ENCODE measurements around the gene IFI44.
A peak's percentile ranks its signal among the peaks of the same experiment; 100 is the strongest.

The IFI44 gene, protein sequence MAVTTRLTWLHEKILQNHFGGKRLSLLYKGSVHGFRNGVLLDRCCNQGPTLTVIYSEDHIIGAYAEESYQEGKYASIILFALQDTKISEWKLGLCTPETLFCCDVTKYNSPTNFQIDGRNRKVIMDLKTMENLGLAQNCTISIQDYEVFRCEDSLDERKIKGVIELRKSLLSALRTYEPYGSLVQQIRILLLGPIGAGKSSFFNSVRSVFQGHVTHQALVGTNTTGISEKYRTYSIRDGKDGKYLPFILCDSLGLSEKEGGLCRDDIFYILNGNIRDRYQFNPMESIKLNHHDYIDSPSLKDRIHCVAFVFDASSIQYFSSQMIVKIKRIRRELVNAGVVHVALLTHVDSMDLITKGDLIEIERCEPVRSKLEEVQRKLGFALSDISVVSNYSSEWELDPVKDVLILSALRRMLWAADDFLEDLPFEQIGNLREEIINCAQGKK

DNA sequence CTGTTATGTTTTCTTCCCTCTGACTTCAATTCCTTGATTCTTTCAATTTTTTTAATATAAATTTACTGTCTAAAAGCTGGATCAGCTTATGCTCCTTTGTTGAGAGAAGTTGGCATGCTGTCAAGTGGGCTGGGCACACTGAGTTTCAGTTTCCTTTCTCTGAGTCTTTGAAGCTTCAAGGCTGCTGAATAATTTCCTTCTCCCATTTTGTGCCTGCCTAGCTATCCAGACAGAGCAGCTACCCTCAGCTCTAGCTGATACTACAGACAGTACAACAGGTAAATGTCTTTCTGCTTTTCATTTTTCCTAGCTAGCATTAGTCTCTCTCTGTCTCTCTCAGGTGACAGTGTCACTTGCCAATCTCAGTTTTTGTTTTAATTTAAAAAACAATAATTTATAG is at the start of gene IFI44:
Gene IFI44 (plus strand): TSS at position 204 of the 400 bp plus-strand sequence. CDS start 365 bp downstream, outside the sequence.
- peak; percentile 62 for DNase-seq (ENCODE audit: low spot score)
- FAIRE-seq: no peak

DNA sequence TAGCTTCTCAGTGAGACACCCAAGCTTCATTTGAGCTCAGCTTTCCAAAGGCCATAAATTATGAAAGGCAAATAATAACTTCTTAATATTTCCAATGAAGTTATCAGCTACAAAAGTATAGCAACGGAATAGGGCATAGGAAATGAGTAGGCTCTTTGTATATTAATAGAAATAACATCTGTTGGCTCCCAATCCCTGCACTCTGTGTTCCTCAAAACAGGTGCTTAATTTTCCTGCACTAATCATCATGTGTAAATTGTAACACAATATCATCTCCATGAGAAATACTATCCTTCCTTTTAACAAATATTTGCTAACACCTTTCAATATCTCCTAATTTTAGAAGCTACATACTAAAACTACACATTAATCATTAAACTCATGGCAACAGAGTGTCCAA is 48.6 kb upstream of the IFI44 start:
- DNase-seq (ENCODE audit: low spot score): no peak
- FAIRE-seq: no peak

DNA sequence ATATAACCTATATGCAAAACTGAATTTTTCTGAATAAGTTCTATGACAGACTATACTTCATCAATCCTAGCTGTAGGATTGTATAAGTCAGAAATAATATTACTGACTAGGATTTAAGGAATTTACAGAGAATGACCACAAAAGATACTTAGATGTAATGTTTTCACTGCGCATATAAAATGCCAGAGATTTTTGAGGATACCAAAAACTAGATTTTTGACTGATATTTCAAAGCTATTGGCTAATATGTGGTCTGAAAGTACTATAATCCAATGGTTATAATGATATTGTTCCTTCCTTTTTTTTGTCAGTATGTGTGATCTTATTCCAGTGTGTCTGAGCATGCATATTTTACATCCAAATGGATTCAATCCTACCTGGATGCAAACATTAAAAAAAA is 46.4 kb upstream of the IFI44 start:
- no peak for FAIRE-seq
- DNase-seq (ENCODE audit: low spot score): no peak

DNA sequence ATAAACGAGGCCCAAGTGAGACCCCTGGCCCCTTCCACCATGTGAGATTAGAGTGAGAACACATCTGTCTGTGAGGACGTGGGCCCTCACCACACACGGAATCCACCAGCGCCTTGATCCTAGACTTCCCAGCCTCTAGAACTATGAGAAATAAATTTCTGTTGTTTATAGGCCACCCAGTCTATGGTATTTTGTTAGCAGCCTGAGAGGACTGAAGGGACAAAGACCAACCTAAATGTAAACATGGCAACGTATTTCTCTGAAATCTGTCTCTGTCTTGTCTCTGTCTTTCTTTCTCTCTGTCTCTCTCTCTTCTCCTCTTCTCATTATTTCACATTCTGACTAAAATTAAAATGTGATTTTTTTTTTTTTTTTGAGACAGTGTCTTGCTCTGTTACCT is 45.0 kb upstream of the IFI44 start:
- no peak for FAIRE-seq
- DNase-seq (ENCODE audit: low spot score): no peak

DNA sequence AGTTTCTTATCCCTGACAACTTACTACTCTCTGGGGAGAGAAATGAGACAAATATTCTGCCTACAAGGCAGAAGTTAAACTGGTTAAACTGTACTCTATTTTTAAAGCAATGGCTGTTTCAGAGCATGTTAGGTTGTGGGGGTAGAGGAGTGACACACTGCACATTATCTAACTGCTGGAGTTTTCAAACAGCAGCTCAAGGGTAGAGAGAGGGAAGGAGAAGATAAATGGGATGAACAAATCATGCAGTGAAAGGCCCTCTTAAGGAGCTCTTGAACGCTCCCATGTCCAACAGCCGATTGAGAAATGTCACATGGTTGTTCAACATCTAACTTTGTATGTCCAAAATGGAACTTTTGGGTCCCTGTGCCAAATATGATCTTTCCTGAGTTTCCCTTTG is 43.4 kb upstream of the IFI44 start:
- FAIRE-seq: no peak
- no peak for DNase-seq (ENCODE audit: low spot score)

DNA sequence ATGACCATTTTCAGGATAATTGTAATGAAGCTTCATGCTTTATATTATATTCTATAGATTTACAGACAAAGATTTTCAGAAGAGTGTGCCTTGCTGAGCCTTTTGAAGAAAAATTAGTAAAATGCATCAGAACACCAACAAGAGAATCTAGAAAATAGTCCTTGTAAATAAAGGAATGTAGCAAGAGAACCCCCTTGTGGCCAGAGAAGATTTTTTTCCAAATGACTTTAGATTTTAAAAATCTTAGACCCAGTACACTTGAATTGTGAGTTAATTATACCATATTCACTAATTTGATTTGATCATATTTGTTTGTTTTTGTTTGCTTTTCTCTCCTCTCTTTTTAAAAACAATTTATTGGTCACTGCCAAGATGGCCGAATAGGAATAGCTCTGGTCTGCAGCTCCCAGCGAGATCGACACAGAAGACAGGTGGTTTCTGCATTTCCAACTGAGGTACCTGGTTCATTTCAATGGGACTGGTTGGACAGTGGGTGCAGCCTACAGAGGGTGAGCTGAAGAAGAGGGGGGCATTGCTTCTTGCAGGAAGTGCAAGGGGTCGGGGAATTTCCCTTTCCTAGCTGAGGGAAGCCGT is 42.2 kb upstream of the IFI44 start:
- no peak for DNase-seq (ENCODE audit: low spot score)
- no peak for FAIRE-seq

DNA sequence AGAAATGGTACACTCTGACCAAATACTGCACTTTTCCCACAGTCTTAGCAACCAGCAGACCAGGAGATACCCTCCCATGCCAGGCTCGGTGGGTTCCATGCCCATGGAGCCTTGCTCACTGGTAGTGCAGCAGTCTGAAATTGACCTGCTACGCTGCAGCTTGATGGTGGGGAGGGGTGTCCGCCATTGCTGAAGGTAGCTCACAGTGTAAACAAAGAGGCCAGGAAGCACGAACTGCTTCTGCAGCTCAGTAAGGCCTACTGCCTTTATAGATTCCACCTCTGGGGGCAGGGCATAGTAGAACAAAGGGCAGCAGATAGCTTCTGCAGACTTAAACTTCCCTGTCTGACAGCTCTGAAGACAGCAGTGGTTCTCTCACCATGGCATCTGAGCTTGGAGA is 41.7 kb upstream of the IFI44 start:
- no peak for FAIRE-seq
- no peak for DNase-seq (ENCODE audit: low spot score)

DNA sequence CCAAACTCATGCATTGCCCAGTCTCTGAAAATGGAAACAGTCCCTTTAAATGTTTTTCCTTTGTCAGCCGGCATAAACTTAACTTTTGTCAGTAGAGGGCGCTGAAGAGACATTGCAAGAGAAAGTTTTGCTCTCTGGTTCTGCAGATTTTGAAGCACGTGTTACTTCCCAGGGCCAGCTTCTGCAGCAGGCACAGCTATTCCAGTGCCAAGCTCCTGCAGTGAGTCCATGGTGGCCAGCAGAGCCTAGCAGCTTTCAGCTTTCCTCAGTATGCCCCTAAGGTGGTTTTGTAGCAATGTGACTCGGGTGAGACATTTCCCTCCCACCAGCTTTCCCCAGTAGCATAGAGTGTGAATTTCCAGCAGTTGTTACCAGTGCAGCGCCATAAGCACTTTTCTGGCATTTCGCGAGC is 32.0 kb upstream of the IFI44 start:
- no peak for FAIRE-seq
- DNase-seq (ENCODE audit: low spot score): peak; percentile 71

DNA sequence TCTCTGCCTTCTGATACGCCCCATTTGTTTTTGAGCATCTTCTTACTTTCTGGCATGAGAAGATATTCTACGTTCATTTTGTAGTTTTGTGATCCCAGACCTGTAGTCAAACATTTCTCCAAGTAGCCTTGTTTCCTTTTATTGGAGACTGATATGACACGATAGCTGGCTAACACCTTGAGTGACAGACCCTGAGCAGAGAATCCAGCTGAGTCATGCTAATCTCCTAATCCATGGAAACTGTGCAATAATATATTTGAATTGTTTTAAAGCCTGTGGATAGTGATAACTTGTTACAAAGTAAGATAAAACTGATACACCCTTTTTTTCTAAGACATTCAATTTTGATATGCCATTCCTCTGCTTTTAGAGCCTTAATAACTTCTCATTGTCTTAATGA is 30.6 kb upstream of the IFI44 start:
- no peak for DNase-seq (ENCODE audit: low spot score)
- FAIRE-seq: no peak

DNA sequence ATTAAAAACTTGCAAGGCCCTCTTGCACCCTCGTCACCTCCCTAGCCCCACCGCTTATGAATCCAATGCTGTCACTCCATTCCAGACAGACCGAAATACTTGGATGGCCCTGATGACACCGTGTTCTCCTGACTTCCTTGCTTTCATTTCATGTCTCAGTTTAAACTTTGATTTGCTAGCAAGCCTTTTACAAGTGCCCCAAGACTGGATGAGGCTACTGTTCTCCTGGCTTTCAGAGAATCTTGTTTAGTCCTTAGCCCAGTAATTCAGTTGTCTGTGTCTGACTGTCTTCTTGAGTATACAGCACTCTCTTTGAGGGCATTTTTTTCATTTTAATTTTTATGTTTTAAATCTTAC is 30.2 kb upstream of the IFI44 start:
- no peak for DNase-seq (ENCODE audit: low spot score)

DNA sequence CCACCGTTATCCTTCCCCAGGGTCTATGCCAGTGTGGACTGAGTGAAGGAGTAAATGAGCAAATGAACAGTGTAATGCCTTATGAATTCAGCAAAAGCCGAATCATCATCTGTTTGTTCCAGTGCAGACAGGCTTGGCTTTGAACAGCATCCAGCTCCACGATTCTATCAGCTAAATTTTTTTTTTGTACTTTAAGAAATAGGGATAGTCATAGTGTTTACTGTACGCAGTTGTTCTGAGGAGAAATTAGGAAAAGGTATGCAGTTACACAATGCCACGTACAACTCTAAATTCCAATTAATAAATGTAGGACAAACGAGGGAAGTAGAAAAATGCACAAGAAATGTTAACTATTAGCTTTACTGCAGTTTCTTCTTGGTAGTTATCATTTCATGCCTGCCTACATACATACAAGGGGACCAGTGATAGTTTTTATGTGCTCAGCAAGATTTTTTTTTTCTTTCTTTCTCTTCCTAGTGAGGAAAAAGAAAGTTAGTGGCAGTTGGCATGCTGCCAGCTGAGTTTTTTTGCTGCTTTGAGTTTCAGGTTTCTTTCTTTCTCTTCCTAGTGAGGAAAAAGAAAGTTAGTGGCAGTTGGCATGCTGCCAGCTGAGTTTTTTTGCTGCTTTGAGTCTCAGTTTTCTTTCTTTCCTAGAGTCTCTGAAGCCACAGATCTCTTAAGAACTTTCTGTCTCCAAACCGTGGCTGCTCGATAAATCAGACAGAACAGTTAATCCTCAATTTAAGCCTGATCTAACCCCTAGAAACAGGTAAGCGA is 29.6 kb upstream of the IFI44 start, which contains the start of gene IFI44L:
Gene IFI44L (plus strand): TSS at position 646 of the 777 bp plus-strand sequence. CDS start 7,468 bp downstream, outside the sequence.
- no peak for FAIRE-seq
- no peak for DNase-seq (ENCODE audit: low spot score)

More for the DNA sequence above, 30.2 kb upstream of the IFI44 start:
- no peak for FAIRE-seq

DNA sequence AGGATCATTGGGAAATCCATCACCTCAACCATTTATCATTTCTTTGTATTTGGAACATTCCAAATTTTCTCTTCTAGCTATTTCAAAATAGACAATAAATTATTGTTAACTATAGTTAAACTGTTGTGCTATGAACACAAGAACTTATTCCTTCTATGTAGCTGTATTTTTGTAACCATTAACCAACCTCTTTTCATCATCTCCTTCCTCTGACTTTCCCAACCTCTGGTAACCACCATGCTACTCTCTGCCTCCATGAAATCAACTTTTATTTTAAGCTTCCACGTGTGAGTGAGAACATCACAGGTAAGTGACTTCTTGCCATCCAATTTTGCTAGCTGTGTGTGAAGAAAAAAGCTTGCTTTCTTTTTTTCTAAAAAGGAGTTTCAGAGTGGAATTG is 29.0 kb upstream of the IFI44 start:
- FAIRE-seq: no peak
- no peak for DNase-seq (ENCODE audit: low spot score)

DNA sequence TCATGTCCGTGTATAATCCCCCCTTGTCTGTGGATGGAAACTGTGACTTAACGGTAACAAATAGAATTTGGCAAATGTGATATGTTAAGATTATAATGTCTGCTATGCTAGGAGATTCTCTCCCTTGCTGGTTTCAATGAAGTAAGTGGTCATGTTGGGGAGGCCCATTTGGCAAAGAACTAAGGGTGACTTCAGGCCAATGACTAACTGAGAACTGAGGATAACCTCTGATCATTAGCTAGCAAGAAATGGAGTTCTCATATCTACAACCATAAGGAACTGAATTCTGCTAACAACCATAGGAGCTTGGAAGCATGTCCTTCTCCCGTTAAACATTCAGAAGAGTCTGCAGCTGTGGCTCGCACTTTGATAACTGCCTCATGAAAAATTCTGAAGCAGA is 27.1 kb upstream of the IFI44 start:
- DNase-seq (ENCODE audit: low spot score) (no peak), FAIRE-seq (no peak)

DNA sequence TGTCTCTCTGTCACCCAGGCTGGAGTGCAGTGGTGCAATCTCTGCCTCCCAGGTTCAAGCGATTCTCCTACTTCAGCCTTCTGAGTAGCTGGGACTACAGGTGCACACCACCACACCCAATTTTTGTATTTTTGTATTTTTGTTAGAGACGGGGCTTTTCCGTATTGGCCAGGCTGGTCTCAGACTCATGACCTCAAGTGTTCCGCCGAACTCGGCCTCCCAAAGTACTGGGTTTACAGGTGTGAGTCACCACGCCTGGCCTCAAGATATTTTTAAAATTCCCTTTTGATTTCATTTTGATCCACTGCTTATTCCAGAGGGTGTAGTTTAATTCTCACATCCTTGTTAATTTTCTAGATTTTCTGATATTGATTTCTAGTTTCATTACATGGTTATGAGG is 25.6 kb upstream of the IFI44 start:
- DNase-seq (ENCODE audit: low spot score): no peak
- FAIRE-seq: no peak

DNA sequence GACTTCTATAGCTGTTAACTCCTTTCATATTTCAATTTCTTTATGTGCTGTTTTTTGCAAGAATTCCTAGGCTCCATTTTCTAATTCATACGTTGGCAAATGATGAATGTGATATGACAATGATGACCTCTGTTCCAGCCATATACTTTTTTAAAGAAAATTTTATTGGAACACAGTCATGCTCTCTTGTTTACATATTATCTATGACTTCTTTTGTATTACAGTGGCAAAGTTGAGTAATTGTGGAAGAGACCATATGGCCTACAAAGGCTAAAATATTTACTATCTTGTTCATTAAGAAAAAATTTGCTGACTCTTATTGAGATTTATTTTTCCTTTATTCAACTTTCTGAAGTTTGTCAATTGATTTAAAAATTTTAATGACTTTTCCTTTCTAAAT is 22.3 kb upstream of the IFI44 start:
- FAIRE-seq (no peak), DNase-seq (ENCODE audit: low spot score) (no peak)

DNA sequence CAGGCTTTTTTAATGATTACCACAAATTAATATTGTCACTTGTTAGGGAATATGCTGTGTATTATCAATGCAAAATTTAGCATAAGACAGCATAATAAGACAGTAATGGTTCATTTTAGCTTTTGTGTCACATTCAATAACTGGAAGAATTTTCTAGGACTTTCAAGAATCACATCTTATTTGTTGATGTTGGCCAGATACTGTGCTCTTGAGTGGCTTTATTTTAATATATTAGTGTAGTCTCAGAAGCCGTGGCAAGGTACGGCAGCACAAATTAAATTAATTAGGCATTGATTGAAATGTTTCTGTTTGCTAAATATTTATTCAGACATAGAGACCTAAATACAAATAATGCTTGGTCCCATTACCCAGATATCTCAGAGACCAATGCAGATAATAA is 19.0 kb upstream of the IFI44 start:
- FAIRE-seq: no peak
- DNase-seq (ENCODE audit: low spot score): no peak

DNA sequence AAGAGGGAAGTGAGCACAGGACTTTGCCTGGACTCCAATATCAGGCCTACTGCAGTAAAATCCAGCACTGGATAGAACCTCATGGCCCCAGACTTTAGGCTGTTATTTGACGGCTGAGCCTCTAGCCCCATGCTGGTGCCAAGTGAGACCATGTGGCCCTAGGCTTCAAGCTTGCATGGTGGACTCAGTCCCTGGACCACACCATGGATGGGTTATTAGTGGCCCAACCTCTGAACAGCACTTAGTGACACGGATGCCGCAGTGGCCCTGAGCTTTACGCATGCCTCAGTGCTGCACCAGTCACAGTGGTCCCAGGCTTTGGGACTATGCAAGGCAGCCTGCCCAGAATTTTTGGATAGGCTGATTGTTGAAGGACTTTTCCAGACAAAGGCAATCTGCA is 16.4 kb upstream of the IFI44 start:
- DNase-seq (ENCODE audit: low spot score) (no peak), FAIRE-seq (no peak)

DNA sequence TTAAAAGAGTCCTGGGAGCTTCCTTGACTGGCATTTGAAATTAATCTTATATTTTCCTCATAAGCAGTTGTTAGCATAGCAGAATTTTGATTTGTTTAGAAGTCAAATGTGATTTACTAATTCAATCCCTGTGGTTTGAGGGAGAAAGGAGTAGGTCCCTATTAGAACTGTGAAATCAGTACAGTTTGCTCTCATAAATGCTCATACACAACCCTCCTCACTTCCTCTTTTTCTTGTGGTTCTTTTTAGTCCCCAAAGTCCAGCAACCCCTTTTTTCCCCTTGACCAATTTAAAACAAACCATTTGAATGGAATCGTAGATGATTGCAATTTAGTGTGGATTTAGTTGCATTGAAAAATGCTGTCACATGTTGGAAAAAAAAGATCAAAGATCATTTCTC is 9.2 kb upstream of the IFI44 start:
- FAIRE-seq (no peak), DNase-seq (ENCODE audit: low spot score) (no peak)

DNA sequence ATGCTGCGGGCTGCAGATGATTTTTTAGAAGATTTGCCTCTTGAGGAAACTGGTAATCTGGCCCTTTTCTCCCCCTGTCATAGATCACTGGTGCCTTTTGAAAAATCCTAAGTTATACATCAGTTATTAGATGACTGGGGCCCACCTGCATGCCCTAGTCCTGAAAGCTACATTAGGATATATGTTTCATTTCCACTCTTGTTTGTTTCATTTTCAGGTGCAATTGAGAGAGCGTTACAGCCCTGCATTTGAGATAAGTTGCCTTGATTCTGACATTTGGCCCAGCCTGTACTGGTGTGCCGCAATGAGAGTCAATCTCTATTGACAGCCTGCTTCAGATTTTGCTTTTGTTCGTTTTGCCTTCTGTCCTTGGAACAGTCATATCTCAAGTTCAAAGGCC is 8.1 kb upstream of the IFI44 start:
- no peak for DNase-seq (ENCODE audit: low spot score)
- FAIRE-seq: no peak

DNA sequence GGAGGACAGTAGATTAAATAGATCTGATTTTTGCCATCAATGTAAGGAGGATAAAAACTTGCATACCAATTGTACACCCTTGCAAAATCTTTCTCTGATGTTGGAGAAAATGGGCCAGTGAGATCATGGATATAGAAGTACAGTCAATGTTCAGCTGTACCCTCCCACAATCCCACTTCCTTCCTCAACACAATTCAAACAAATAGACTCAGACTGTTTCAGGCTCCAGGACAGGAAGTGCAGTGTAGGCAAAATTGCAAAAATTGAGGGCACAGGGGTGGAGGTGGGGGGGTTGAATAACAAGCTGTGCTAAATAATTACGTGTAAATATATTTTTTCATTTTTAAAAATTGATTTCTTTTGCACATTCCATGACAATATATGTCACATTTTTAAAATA is 3.9 kb upstream of the IFI44 start:
- no peak for FAIRE-seq
- no peak for DNase-seq (ENCODE audit: low spot score)

DNA sequence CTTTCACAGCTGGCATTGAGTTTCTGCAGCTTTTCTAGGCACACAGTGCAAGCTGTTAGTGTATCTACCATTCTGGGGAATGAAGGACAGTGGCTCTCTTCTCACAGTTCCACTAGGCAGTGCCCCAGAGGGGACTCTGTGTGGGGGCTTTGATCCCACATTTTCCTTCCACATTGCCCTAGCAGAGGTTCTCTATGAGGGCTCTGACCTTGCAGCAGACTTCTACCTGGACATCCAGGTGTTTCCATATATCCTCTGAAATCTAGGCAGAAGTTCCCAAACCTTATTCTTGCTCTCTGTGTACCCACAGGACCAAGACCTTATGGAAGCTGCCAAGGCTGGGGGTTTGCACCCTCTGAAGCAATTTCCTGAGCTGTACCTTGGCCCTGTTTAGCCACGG is 2.4 kb upstream of the IFI44 start:
- no peak for DNase-seq (ENCODE audit: low spot score)
- no peak for FAIRE-seq

DNA sequence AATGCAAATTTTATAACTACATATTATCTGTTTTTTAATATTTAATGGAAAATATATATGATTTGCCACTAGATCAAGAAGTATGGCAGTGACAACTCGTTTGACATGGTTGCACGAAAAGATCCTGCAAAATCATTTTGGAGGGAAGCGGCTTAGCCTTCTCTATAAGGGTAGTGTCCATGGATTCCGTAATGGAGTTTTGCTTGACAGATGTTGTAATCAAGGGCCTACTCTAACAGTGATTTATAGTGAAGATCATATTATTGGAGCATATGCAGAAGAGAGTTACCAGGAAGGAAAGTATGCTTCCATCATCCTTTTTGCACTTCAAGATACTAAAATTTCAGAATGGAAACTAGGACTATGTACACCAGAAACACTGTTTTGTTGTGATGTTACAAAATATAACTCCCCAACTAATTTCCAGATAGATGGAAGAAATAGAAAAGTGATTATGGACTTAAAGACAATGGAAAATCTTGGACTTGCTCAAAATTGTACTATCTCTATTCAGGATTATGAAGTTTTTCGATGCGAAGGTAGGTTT is 556 bp downstream of the IFI44 start:
- FAIRE-seq (no peak), DNase-seq (ENCODE audit: low spot score) (no peak)
